HCT116 (cell line): ENCODE measurements around the gene IL1RAPL1.

ENCODE experiments used
- EGR1 ChIP-seq: IDR thresholded peaks from 2 replicates; pipeline ENCODE4 v1.6.1; 2012; ENCODE audit warnings: low read depth
- ELF1 ChIP-seq: IDR thresholded peaks from 2 replicates; pipeline ENCODE4 v1.6.1; 2012; ENCODE audit warnings: low read depth, borderline replicate concordance
- EZH2 ChIP-seq: fragments of 200-600 bp; sonication (generic); IDR thresholded peaks from 2 replicates; pipeline ENCODE4 v1.6.1; 2017; ENCODE audit warnings: antibody characterized with exemption, mixed run types
- EZH2phosphoT487 ChIP-seq: fragments of 200-600 bp; IDR thresholded peaks from 2 replicates; pipeline ENCODE4 v1.6.1; 2018; ENCODE audit warnings: antibody characterized with exemption, borderline replicate concordance
- FOSL1 ChIP-seq: IDR thresholded peaks from 2 replicates; pipeline ENCODE4 v1.6.1; 2012; ENCODE audit warnings: low read depth
- JUND ChIP-seq: IDR thresholded peaks from 2 replicates; pipeline ENCODE4 v1.6.1; 2012
- MAX ChIP-seq: IDR thresholded peaks from 2 replicates; pipeline ENCODE4 v1.6.1; 2012
- POLR2A ChIP-seq: IDR thresholded peaks from 2 replicates; pipeline ENCODE4 v1.7.0; 2011; ENCODE audit warnings: borderline replicate concordance; ENCODE audit not compliant: insufficient read depth, insufficient read length; ENCODE audit errors: extremely low read depth
- POLR2AphosphoS5 ChIP-seq: IDR thresholded peaks from 2 replicates; pipeline ENCODE4 v1.6.1; 2011; ENCODE audit warnings: mild to moderate bottlenecking, low read depth, low read length, moderate library complexity
- SP1 ChIP-seq: IDR thresholded peaks from 2 replicates; pipeline ENCODE4 v1.6.1; 2012; ENCODE audit warnings: low read depth
- TCF7L2 ChIP-seq: IDR thresholded peaks from 2 replicates; pipeline ENCODE4 v1.7.0; 2011; ENCODE audit warnings: borderline replicate concordance, inconsistent platforms; ENCODE audit not compliant: insufficient read depth, insufficient read length; ENCODE audit errors: extremely low read depth
- TF ChIP-seq, protein P1 (sequence below), 3 experiments: fragments of 200-600 bp in 1 of 3; sonication (generic) in 1 of 3; IDR thresholded peaks in 2 of 3; conservative IDR thresholded peaks in 1 of 3; 2 replicates each; pipeline ENCODE4 v1.5.1; 2012 to 2017; ENCODE audit warnings: low read depth in 2 of 3, low read length in 2 of 3, antibody characterized with exemption in 1 of 3, borderline replicate concordance in 1 of 3, control low read depth in 1 of 3, mild to moderate bottlenecking in 1 of 3, mixed read lengths in 1 of 3, mixed run types in 1 of 3, moderate library complexity in 1 of 3; ENCODE audit not compliant: insufficient read depth in 1 of 3
- TF ChIP-seq, protein P2 (sequence below): IDR thresholded peaks from 2 replicates; pipeline ENCODE4 v1.6.1; 2012; ENCODE audit warnings: low read depth
- TF ChIP-seq, protein P3 (sequence below): IDR thresholded peaks from 2 replicates; pipeline ENCODE4 v1.6.1; 2012

- TF ChIP-seq, protein P1, sequence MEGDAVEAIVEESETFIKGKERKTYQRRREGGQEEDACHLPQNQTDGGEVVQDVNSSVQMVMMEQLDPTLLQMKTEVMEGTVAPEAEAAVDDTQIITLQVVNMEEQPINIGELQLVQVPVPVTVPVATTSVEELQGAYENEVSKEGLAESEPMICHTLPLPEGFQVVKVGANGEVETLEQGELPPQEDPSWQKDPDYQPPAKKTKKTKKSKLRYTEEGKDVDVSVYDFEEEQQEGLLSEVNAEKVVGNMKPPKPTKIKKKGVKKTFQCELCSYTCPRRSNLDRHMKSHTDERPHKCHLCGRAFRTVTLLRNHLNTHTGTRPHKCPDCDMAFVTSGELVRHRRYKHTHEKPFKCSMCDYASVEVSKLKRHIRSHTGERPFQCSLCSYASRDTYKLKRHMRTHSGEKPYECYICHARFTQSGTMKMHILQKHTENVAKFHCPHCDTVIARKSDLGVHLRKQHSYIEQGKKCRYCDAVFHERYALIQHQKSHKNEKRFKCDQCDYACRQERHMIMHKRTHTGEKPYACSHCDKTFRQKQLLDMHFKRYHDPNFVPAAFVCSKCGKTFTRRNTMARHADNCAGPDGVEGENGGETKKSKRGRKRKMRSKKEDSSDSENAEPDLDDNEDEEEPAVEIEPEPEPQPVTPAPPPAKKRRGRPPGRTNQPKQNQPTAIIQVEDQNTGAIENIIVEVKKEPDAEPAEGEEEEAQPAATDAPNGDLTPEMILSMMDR (IDR thresholded peaks at IDR 0.05 in 2 of 3, conservative IDR thresholded peaks at IDR 0.05 in 1 of 3; ENCODE audit: borderline replicate concordance in 1 of 3, insufficient read depth in 1 of 3, low read depth in 2 of 3, low read length in 2 of 3), result no peak
- TF ChIP-seq, protein P2, sequence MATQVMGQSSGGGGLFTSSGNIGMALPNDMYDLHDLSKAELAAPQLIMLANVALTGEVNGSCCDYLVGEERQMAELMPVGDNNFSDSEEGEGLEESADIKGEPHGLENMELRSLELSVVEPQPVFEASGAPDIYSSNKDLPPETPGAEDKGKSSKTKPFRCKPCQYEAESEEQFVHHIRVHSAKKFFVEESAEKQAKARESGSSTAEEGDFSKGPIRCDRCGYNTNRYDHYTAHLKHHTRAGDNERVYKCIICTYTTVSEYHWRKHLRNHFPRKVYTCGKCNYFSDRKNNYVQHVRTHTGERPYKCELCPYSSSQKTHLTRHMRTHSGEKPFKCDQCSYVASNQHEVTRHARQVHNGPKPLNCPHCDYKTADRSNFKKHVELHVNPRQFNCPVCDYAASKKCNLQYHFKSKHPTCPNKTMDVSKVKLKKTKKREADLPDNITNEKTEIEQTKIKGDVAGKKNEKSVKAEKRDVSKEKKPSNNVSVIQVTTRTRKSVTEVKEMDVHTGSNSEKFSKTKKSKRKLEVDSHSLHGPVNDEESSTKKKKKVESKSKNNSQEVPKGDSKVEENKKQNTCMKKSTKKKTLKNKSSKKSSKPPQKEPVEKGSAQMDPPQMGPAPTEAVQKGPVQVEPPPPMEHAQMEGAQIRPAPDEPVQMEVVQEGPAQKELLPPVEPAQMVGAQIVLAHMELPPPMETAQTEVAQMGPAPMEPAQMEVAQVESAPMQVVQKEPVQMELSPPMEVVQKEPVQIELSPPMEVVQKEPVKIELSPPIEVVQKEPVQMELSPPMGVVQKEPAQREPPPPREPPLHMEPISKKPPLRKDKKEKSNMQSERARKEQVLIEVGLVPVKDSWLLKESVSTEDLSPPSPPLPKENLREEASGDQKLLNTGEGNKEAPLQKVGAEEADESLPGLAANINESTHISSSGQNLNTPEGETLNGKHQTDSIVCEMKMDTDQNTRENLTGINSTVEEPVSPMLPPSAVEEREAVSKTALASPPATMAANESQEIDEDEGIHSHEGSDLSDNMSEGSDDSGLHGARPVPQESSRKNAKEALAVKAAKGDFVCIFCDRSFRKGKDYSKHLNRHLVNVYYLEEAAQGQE, result no peak
- TF ChIP-seq POLR2AphosphoS5 (no peak), JUND (no peak), EGR1 (no peak), EZH2phosphoT487 (no peak), EZH2 (no peak), ELF1 (no peak), MAX (no peak), POLR2A (no peak), FOSL1 (no peak), TCF7L2 (no peak), SP1 (no peak)
- TF ChIP-seq, protein P3, sequence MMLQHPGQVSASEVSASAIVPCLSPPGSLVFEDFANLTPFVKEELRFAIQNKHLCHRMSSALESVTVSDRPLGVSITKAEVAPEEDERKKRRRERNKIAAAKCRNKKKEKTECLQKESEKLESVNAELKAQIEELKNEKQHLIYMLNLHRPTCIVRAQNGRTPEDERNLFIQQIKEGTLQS, result no peak
Measured at GRCh38 chrX:29315931-29316330, 728.7 kb downstream of the IL1RAPL1 start.
